ENCODE measurements around the gene TIMM10B.

The TIMM10B gene

DNA sequence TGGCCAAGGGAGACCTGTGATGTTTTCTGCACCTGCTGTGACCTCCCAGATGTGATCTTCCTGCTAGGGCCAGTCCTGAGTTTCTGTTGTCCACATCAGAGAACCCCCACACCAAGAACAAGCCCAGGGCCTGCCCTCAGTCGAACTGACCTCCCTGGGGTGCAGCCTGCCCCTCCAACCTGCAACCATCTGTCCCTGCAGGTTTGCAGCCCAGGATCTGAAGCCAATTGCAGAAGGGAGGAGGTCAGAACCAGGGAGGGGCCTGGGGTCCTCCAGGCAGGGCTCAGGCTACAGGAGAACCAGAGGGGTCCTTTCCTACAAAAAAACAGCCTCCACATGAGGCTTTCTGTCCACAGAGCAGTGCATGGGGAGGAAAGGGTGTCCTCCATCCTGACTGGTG is 8.4 kb upstream of the TIMM10B start:
- peak; percentile 47 for DNase-seq (ENCODE audit: low spot score)

DNA sequence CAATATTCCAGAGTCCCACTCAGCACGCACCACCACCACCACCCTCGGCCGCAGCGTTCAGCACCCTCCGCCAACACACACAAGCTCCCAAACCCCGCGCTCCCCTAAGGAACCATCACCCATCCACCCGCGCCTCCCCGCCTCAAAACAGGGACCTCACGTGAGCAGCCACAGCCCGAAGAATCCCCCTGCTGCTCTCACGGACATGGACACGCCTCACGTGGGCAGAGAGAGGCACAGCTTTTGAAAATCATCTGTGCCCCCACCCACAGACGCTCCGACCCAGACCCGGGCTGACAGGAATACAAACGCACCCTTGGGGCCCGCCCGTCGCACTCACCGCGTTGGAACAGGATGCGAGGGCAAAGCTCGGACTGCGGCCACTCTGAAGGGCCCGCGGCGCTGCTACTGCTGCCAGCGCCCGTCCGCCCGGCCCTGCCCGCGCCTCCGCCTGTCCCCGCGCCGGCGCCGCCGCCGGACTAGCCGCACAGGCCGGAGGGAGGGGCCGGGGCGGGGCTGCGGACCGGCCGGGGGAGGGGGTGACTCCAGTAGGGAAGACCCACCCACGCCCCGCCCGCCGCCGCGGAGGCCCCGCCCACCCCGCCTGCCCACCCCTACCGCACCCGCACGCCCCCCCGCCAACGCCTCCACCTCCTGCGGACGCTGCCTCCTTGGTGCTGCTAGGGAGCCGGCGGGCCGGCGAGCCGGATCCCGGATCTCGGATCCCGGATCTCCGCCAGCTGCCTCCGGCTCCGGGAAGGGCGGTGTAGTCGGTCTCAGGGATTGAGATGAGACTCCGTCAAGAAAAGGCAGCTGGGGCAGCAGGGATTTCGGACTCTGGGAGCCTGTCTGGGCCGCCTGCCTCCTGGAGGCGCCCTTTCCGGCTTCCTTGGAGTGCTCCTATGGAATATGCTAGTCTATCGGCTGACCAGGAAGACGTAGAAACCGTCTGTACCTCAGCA is 7.6 kb upstream of the TIMM10B start, which contains the start of gene TRIM3:
TRIM3 (minus strand) TSS at position 491 of the 962 bp plus-strand sequence. CDS start 8,246 bp downstream, outside the sequence.
- DNase-seq (ENCODE audit: low spot score), result peak; percentile 96

DNA sequence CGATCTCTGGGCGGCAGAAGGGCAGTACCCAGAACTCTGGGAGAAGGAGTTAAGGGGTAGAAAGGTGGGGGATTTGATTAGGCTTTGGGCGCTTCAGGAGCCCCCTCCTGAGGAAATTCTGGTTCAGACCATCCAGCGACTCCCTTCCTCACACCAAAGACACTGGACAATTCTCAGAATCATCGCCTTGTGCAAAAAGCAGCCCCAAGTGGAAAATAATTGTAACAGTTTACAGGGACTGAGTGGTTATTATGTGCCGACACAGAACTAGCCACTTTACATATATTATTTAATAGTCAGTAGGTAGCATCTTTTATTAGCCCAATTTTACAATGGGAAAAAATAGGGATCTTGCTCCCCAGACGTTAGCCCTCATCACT is 6.9 kb upstream of the TIMM10B start:
- no peak for DNase-seq (ENCODE audit: low spot score)

DNA sequence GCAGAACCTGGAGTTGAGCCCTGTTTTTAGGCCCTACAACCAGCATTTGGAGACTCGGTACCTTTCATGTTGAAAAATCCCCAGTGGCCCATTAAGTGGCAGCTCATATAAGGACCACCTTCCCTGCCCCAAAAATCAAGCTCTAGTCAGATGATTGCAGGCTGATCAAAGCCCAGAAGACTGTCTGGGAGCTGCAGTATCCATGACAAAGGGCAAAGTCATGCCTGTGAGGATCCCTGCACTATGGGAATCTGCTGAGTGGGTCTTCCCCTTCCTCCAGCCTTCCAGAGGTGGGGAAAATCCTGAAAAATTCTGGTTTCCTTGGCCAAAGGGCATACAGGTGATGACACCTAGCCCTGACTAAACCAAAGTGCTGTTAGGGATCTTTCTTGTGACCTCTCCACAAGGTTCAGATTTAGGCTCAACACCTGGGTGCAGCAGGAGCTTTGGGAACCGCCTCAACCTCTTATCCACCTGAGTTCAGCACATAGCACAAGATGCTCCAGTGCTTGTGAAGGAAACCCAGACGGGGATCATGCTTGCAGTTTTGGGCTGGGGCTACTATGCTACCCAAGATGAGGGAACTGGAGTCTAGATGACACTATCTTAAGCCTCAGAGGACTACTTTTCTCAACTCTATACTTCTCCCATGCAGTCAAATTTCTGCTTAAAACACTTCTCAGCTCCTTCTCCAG is 6.3 kb upstream of the TIMM10B start:
- no peak for DNase-seq (ENCODE audit: low spot score)

DNA sequence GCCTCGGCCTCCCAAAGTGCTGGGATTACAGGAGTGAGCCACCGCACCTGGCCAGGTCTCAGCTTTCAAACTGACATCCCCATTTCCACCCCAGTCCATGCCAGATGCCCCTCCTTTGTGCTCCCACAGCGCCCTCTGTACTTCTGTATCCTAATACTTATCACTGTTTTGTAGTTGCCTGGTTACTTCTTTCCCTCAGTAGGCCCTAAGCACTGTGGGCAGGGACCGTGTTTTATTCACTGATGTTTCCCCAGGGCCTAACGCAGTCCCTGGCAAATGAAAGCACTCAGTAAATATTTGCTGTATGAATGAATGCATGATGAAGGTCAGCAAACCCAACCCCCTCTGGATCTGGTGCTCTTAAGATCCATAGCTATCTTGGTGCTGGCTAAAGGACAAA is 5.4 kb upstream of the TIMM10B start:
- no peak for DNase-seq (ENCODE audit: low spot score)

DNA sequence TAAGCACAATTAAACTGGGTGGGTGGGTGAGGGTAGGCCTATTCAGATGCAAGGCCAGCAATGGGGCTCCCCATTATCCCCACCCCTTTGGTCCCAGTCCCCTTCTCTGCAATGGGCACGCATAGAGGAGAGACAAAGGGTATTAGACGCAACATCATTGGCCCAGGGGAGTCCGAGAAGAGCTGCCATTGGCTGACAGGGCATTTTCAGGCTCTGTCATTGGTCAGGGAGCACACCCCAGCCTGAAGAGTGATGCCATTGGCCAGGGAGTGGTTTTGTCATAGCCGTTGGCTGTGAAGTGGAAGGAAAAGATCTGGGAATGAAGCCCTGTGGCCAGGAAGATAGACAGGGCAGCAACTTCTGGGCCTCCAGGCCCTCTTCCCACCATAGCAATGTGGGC is 4.7 kb upstream of the TIMM10B start:
- DNase-seq (ENCODE audit: low spot score), result no peak

DNA sequence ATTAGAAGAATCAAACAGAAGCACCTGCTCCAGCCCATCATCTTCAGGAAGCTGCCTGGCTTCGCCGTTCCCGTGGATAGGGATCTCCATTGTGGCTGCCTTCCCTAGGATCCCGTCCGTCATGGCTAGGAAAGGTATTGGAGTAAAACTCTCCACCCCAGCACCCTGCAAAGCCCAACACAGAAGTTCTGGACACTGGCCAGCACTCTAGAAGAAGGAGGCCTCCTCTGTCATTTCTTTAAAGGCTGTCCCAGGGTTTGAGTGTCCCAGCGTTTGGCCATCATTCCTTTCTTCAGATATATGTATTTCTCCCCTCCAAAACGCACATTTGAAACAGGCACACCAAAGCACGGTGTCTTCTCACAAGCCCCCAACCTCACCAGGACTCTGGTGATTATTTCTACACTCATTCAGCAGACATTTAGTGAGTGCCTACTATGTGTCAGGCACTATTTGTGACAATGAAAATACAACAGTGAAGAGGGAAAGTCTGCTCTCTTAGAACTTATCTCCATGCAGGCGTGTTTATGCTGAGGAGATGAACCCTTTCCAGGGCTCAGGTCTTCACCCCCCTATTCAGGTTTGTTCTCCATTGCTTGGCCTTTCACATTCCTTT is 894 bp upstream of the TIMM10B start:
- DNase-seq (ENCODE audit: low spot score), result no peak

DNA sequence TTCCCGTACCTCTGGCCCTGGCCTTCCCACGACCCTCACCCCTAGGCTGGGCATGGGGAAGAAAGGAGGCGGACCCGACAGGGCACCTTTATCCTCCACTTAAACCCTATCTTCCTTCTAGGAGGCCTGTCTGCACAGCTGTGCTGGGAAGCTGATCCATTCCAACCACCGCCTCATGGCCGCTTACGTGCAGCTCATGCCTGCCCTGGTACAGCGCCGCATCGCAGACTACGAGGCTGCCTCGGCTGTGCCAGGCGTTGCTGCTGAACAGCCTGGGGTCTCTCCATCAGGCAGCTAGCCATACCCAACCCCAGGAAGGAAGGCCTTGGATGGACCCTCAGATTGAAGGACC is 599 bp downstream of the TIMM10B start:
- no peak for DNase-seq (ENCODE audit: low spot score)

DNA sequence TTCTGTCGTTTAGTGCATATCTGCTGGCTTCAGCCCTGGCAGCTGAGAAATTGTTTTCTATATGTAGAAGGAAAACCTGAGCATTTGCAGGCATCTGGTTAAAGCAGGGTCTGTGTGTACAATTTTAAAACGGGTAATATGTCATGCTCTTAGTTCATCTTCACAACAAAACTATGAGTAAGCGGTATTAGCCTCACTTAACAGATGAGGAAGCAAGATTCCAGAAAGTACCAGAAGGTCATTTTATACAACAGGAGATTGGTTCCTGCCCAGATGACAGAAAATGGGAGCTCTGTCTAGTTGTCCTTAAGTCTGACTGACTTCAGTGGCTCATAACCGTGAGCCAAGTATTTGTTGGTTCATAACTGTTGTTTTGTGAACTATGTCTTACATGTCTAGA is 1.1 kb downstream of the TIMM10B start:
- DNase-seq (ENCODE audit: low spot score), result no peak

DNA sequence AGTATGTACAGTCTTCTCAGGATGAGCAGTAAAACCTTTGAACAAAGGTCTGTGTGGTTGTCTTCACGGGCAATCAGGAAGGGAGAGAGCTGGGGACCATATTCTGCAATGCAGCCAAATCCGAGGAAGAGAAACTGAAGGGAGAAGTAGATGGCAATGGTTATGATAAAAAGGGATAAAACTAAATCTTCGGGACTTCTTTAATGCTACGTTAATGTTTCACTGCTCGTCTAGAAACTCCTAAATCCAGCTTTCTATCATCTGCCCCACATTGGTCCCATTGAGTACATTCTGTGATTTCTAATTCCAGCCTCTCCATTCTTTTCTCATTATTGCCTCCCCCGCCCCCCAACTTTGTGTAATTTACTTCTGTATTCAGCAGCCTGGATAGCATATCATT is 1.7 kb downstream of the TIMM10B start:
- no peak for DNase-seq (ENCODE audit: low spot score)

DNA sequence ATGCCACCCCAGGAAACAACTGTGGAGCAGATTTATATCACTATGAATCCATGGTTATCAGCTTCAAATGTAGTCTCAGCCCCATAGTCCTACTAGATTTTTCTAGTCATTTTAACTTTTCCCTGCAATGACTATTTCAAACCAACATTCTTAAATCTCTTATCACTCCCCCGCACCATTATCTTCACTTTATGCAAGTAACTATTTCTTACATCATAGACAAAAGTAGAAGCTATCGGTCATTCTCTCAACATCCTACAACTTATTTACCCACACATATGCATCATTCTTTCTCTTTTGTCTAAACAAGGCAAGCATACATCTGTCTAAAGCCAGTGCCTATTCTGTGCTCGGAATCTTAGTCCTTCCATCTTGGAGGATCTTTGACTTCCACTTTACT is 4.4 kb downstream of the TIMM10B start:
- no peak for DNase-seq (ENCODE audit: low spot score)

DNA sequence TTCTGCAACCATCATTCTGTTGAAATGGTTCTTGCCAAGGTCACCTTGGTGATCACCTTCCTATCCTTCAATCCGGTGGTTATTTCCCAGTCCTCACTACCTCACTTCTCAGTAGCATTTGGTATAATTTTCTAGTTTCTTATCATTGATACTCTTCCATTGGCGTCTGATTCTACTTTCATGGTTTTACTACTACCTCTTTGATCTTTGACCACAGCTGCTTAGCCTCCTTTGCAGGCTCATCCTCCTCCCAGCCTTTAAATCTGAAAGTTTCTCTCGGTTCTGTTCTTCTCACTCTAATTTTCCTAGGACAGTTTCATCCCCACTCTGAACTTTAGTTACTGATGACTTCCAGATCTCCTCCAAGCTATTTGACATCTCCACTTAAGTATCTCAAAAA is 5.0 kb downstream of the TIMM10B start:
- DNase-seq (ENCODE audit: low spot score), result no peak

DNA sequence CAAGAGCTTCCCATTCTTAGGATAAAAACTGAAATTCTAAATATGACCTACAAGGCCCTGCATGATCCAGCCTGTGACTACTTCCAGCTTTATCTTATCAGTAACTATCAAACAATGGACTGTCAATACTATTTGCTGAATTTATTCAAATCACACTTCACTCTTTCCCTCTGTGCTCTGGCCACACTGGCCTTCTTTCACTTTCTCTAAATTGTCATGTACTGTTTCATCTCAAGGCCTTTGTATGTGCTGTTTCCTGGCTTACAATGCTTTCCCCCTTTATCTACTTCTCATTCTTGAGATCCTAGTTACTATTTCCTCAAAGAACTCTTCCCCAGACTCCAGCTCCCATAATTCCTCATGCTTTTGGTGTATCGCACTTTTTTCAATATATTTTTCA is 5.6 kb downstream of the TIMM10B start:
- DNase-seq (ENCODE audit: low spot score), result no peak

DNA sequence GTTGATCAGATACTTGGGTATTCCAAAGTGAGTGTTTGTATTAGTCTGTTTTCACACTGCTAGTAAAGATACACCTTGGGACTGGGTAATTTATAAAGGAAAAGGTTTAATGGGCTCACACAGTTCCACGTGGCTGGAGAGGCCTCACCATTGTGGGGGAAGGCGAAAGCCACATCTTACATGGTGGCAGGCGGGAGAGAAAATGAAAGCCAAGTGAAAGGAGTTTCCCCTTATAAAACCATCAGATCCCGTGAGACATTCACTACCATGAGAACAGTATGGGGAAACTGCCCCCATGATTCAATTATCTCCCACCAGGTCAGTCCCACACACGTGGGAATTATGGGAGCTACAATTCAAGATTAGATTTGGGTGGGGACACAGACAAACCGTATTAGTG is 7.0 kb downstream of the TIMM10B start:
- DNase-seq (ENCODE audit: low spot score), result no peak

DNA sequence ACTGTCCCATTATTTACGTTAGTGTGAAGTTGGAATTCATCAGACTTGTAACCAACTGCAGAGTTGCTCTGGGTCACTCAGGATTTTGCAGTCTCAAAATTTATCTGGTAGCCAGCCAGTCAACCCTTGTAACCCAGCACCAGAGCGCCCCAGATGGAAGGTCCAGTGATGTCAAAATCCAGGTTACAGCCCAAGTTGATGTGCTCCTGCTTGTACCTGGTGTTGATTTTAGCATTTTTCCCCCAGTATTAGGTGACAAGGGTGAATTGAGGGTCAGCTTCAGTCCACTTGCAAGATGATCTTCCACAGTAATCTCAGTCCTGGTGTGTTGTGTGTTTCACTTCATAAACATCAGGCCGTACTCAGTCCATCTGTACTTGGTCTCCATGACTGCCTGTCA is 7.5 kb downstream of the TIMM10B start:
- no peak for DNase-seq (ENCODE audit: low spot score)

DNA sequence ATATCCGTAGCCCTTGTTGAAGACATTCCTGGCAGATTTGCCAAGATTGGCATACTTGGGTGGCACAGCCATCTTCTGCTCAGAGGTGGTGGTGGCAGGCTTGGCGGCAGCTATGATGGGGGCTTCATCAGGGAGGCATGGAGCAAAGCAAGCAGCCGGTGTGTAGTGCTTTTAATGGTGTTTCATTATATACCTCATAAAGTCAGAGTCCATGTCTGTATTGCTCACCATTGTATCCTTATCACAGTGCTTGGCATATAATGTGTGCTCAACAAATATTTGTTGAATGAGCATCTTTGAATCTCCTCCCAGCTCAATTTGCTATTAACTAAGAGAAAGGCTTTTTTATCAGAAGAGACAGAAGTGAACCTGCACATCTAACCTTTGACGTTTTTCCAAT is 8.0 kb downstream of the TIMM10B start:
- DNase-seq (ENCODE audit: low spot score), result no peak

DNA sequence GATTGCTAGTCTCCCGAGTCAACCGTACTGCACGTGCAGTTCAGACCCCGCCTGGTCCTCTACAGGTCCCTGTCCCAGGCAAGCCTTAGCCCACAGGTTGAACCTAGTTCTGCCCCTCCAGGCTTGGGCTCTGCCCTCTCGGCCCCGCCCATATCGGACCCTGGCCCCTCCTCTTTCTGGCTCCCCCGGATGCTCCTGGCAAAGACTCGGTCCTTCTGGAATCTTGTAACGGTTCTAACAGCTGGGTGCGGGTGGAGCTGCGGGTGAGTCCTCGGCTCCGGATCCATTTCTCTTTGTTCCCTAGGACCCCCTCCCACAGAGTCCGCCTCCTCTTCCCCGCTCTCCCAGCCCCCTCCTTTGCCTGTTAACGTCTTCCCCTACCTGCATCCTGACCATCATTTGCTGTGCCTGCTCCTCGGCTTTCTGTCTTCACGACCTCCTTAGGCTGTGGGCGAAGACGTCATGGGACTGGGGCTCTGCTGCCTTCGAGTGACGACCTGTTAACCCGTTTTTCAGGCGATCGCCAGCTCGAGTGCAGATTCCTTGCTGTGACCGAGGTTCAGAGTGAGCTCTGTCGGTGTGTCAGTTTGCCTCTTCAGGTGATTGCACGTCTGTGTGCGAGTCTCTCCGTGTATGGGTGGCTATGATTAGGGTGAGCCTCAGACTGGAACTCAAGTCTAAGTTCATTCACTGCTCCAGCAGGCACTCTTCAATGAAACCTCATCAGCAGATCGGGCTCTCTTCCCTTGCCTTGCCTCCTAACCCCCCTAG is 16.0 kb downstream of the TIMM10B start, which contains the start of gene DNHD1:
DNHD1 (plus strand) TSS at position 212 of the 771 bp plus-strand sequence. CDS start 936 bp downstream, outside the sequence.
- DNase-seq (ENCODE audit: low spot score), result no peak

DNA sequence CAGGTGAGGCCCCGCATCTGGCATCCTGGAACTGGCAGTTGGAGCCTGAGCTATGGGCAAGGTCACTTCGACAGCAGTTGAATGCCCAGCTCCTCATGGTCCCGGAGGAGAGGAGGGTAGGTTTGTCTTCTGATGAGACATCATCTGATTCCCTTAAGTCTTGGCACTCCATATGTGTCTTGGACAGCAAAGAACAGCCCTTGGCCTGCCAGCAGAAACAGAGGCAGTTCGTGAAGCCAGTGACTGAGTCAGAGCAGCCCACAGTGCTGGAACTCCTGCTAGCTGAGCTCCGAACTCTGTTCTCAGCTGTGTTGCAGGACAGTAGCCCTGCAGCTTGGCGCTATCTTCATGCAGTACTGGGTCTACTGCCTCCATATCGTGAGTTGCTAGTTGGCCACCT is 16.8 kb downstream of the TIMM10B start:
- no peak for DNase-seq (ENCODE audit: low spot score)

DNA sequence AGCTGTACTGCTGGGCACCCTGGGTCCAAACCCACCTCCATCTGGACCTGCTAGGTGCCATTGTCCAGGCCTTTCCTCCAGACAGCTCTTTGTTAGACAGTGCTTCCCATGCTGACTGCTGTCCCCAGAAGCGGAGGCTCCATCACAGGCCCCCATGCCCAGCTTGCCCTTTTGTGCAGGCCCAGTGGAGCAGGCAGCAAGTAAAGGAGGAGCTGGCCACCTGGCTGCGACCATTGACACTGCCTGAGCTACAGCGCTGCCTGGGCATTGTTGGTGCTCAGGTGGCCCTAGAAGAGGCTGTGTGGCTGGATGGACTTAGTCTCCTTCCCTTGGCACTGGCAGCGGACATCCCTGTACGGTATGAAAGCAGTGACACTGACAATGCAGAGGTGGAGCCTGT is 17.2 kb downstream of the TIMM10B start:
- no peak for DNase-seq (ENCODE audit: low spot score)

DNA sequence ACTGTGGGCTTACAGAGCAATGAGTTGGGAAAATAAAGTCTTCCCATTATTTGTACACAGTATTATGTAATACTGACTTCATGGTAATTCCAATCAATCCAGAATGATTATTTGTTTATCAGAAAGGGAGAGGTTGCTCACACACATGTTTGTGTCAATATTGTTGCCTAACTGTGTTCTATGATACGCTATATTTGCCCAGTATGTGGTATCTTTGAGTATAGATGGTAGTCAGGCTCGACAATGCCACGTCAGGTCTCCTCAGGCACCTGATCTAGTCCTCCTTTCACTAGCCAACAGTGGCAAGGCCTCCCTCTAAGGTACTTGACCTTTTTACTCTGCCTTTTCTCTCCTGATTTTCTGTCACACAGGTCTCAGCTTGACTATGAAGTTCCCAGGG is 21.1 kb downstream of the TIMM10B start:
- DNase-seq (ENCODE audit: low spot score), result no peak

DNA sequence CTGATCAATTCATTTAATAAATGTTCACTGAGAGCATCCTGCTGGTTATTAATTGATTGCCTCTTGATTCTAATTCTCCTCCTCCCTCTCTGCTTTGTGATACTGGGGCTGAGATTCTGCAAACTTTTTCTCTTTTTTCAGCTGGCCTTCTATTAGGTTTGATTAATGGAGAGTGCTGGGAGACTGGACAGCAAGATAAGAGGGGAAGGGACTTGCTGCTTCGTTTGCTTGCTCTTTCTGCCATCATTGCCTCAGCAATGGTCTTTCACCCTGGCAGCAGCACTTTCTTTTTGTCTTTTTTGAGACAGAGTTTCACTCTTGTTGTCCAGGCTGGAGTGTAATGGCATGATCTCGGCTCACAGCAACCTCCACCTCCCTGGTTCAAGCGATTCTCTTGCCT is 22.9 kb downstream of the TIMM10B start:
- DNase-seq (ENCODE audit: low spot score), result no peak

DNA sequence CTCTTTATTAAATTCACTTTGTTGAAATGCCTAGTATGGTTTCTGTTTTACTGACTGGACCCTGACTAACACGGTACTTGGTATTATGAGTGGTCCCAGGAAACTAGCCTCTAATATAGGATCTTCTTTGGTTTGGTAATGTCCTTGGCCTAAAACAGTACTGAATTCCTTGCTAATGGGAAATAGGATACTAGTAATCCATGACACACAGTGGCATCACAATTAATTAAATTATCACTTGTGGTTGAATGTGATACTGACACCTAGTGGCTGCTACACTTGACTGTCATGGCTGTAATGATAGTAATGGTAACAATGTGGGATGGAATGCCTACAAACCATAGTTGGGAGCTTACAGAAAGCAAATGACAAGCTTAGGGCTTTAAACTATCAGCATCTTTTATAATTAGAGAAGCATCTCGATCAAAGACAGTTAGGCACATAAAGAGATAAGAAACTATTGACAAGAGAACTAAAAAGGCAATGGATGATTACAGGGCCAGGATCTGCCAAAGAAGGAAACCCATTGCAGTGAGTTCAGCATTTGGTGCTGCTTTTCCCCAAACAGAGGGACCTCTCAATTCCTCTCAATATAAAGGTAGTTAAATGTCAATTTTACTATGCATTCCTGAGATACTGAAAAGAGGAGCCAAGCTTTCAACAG is 24.4 kb downstream of the TIMM10B start:
- no peak for DNase-seq (ENCODE audit: low spot score)

All from ecto neural progenitor cell (in vitro differentiated cells).